Activated T-cell treated with anti-CD3 and anti-CD28 coated beads, Interleukin-2, amount 50 U/mL, for 72 hours (primary cell): ENCODE results near the gene NFIX. TPM values are rescaled to one million over a fixed set of nuclear protein-coding genes. Genes with fewer than 3 reads are reported as not detected.
"Not testable (repeated sequence)": the region's sequence is repeated elsewhere in the genome, so short reads cannot be mapped to it uniquely, and the experiment has no call there.

Experiments
- ATAC-seq, 2 donors: fragments of 150-1000 bp; cut with Tn5 transposase; replicated peaks in 1 of 2; 2 replicates each; pipeline ENCODE4 v1.10.0; 2021; ENCODE audit warnings: moderate library complexity in 2 of 2, mild to moderate bottlenecking in 1 of 2
- DNase-seq, 2 donors: peaks; one replicate each; pipeline ENCODE4 v3.0.0; 2021 to 2022; ENCODE audit warnings: mixed read lengths in 1 of 2
- H3K27ac Mint-ChIP-seq: one replicate; pipeline ENCODE4 v1.8.0; 2022; ENCODE audit warnings: mild to moderate bottlenecking, moderate library complexity, mixed read lengths
- H3K27me3 Mint-ChIP-seq: one replicate; pipeline ENCODE4 v1.8.0; 2022; ENCODE audit warnings: low read depth, mixed read lengths
- H3K36me3 Mint-ChIP-seq, 2 donors: one replicate each; pipeline ENCODE4 v1.8.0; 2022; ENCODE audit warnings: mixed read lengths in 2 of 2, mild to moderate bottlenecking in 1 of 2; ENCODE audit not compliant: insufficient read depth in 2 of 2
- H3K4me1 Mint-ChIP-seq: one replicate; pipeline ENCODE4 v1.8.0; 2022; ENCODE audit warnings: low read depth, mixed read lengths
- H3K4me3 Mint-ChIP-seq, 2 donors: one replicate each; pipeline ENCODE4 v1.8.0; 2022; ENCODE audit warnings: mild to moderate bottlenecking in 2 of 2, mixed read lengths in 2 of 2, moderate library complexity in 2 of 2
- H3K9me3 Mint-ChIP-seq, 2 donors: one replicate each; pipeline ENCODE4 v1.8.0; 2022; ENCODE audit warnings: mixed read lengths in 2 of 2
- total RNA-seq, 2 donors: library from RNA; stranded (reverse); gene quantifications; one replicate each; pipeline ENCODE4 v1.2.3, GENCODE V29; 2022

NFIX gene
- total RNA-seq, result 1 to 10 TPM; 2.2 to 2.8 TPM

GRCh38 chr19:12994701-12995595, at the start of gene NFIX:
Gene NFIX (plus strand): TSS chr19:12995475. CDS start chr19:12995838, 363 bp downstream.
- ATAC-seq (peak; percentile 71 to 72), DNase-seq (peak; percentile 69 to 73)
- Mint-ChIP-seq H3K4me3 (peak within 1 kb of the TSS; percentile 75 to 91), H3K27ac (peak within 1 kb of the TSS; percentile 5), H3K36me3 (peaks cover 0 to 4% of the 10 kb centered on the region in 2 donors), H3K9me3 (no peaks in the 10 kb centered on the region), H3K4me1 (peaks cover 7% of the 10 kb centered on the region), H3K27me3 (peaks cover 14% of the 10 kb centered on the region)

DNA sequence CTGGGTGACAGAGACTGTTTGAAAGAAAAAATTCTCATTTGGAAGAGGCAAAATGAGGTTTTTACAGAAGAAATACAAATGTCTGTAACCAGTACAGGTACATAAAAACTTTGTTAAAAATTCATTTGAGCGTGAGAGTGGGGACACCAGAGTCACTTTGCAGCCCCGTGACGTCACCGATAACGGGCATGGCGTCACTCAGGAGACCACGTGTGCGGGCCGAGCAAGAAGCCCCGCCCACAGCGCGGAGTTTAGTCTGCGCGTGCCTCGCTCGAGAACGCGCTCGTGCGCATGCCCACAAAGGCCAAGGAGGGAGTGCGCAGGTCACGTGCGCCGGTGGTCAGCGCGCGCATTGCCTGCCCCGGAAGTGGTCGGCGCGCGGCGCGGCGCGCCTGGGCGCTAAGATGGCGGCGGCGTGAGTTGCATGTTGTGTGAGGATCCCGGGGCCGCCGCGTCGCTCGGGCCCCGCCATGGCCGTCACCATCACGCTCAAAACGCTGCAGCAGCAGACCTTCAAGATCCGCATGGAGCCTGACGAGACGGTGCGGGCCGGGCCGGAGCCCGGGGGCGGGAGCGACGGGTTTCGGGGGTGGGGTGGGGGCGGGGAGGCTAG, 49.7 kb upstream of the NFIX start, which contains the start of gene RAD23A:
RAD23A (plus strand) TSS at position 384 of the 613 bp plus-strand sequence; CDS start at position 471, 87 bp downstream.
- Mint-ChIP-seq H3K4me1 (peaks cover 68% of the 10 kb centered on the region), H3K9me3 (no peaks in the 10 kb centered on the region)
- peak; percentile 98 to 99 for DNase-seq

GRCh38 chr19:12946092-12946721, 49.1 kb upstream of the NFIX start:
- peak overlapping the region; percentile 94 to 95 for H3K4me3 Mint-ChIP-seq
- peak overlapping the region; percentile 95 for H3K27ac Mint-ChIP-seq
- no peaks in the 10 kb centered on the region for H3K9me3 Mint-ChIP-seq
- peaks cover 64% of the 10 kb centered on the region for H3K4me1 Mint-ChIP-seq
- H3K36me3 Mint-ChIP-seq, result peaks cover 20 to 52% of the 10 kb centered on the region in 2 donors
- no peaks in the 10 kb centered on the region for H3K27me3 Mint-ChIP-seq
- ATAC-seq (peak; percentile 47 to 56), DNase-seq (peak; percentile 61 to 63)

More for the DNA sequence above, 49.7 kb upstream of the NFIX start, which contains the start of gene RAD23A:
- Mint-ChIP-seq H3K27ac (peak within 1 kb of the TSS; percentile 99), H3K27me3 (no peaks in the 10 kb centered on the region), H3K4me3 (peak within 1 kb of the TSS; percentile 94 to 95), H3K36me3 (peaks cover 23 to 54% of the 10 kb centered on the region in 2 donors)
- peak; percentile 80 to 82 for ATAC-seq

- H3K27me3 Mint-ChIP-seq, result no peaks in the 10 kb centered on the region
- H3K4me1 Mint-ChIP-seq, result peaks cover 57% of the 10 kb centered on the region
- DNase-seq (no peak), ATAC-seq (no peak)
- H3K9me3 Mint-ChIP-seq, result no peaks in the 10 kb centered on the region
- H3K27ac Mint-ChIP-seq, result peak overlapping the region; percentile 95
- H3K36me3 Mint-ChIP-seq, result peaks cover 20 to 55% of the 10 kb centered on the region in 2 donors
- peak overlapping the region; percentile 94 to 95 for H3K4me3 Mint-ChIP-seq
Observed at GRCh38 chr19:12946731-12947496, 48.4 kb upstream of the NFIX start.

DNA sequence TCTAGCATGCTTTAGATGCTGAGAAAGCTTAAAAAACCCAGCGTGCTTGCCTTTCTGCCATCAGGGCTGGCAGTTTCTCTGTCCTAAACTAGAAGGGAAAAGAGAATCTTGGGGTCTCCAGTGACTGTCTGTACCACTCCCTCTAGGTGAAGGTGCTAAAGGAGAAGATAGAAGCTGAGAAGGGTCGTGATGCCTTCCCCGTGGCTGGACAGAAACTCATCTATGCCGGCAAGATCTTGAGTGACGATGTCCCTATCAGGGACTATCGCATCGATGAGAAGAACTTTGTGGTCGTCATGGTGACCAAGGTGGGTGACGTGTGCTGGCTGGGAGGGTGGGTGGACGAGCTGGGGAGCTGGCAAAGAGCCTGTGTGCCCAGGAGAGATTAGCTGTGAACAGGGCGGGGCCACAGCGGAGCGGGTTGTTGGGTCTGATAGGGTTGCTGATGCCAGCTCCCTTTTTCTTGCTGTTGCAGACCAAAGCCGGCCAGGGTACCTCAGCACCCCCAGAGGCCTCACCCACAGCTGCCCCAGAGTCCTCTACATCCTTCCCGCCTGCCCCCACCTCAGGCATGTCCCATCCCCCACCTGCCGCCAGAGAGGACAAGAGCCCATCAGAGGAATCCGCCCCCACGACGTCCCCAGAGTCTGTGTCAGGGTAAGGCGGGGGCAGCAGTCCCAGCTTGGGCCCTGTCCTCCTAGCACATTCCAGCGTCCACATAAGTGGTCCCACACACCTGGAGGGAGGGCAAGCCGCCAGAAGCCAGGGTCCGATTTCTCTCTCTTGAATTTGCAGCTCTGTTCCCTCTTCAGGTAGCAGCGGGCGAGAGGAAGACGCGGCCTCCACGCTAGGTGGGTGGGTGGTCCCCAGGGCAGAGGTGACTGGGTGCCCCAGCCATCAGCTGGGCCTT, 47.3 kb upstream of the NFIX start:
- Mint-ChIP-seq H3K9me3 (no peaks in the 10 kb centered on the region), H3K4me1 (peaks cover 54% of the 10 kb centered on the region), H3K27ac (peak overlapping the region; percentile 38), H3K4me3 (peak overlapping the region in 1 of 2 donors; percentile 47), H3K27me3 (no peaks in the 10 kb centered on the region), H3K36me3 (peaks cover 18 to 47% of the 10 kb centered on the region in 2 donors)
- ATAC-seq, result no peak
- DNase-seq, result no peak

GRCh38 chr19:12948612-12949362, 46.5 kb upstream of the NFIX start:
- Mint-ChIP-seq H3K27ac (peak overlapping the region; percentile 38), H3K27me3 (no peaks in the 10 kb centered on the region)
- ATAC-seq, result no peak

GRCh38 chr19:12949363-12950283, 45.7 kb upstream of the NFIX start:
- no peaks in the 10 kb centered on the region for H3K9me3 Mint-ChIP-seq
- peak overlapping the region; percentile 77 for H3K27ac Mint-ChIP-seq
- ATAC-seq (no peak), DNase-seq (no peak)
- H3K36me3 Mint-ChIP-seq, result peaks cover 12 to 47% of the 10 kb centered on the region in 2 donors
- H3K4me3 Mint-ChIP-seq, result no peak overlapping the region
- H3K4me1 Mint-ChIP-seq, result peaks cover 54% of the 10 kb centered on the region
- H3K27me3 Mint-ChIP-seq, result no peaks in the 10 kb centered on the region

More at GRCh38 chr19:12948612-12949362, 46.5 kb upstream of the NFIX start:
- Mint-ChIP-seq H3K9me3 (no peaks in the 10 kb centered on the region), H3K36me3 (peaks cover 14 to 45% of the 10 kb centered on the region in 2 donors), H3K4me3 (no peak overlapping the region), H3K4me1 (peaks cover 54% of the 10 kb centered on the region)
- DNase-seq, result no peak

DNA sequence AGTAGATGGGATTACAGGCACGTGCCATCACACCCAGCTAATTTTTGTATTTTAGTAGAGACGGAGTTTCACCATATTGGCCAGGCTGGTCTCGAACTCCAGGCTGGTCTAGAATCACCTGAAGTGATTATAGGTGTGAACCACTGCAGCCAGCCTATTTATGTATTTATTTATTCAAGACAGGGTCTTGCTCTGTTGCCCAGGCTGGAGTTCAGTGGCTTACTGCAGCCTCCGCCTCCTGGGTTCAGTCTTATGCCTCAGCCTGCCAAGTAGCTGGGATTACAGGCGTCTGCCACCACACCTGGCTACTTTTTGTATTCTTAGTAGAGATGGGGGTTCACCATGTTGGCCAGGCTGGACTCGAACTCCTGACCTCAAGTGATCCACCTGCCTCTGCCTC, 43.2 kb upstream of the NFIX start:
- peaks cover 8 to 33% of the 10 kb centered on the region in 2 donors for H3K36me3 Mint-ChIP-seq
- H3K27me3 Mint-ChIP-seq, H3K4me3 Mint-ChIP-seq, DNase-seq, ATAC-seq, H3K9me3 Mint-ChIP-seq: not testable (repeated sequence)
- peaks cover 55% of the 10 kb centered on the region for H3K4me1 Mint-ChIP-seq
- peak overlapping the region; percentile 31 for H3K27ac Mint-ChIP-seq

DNA sequence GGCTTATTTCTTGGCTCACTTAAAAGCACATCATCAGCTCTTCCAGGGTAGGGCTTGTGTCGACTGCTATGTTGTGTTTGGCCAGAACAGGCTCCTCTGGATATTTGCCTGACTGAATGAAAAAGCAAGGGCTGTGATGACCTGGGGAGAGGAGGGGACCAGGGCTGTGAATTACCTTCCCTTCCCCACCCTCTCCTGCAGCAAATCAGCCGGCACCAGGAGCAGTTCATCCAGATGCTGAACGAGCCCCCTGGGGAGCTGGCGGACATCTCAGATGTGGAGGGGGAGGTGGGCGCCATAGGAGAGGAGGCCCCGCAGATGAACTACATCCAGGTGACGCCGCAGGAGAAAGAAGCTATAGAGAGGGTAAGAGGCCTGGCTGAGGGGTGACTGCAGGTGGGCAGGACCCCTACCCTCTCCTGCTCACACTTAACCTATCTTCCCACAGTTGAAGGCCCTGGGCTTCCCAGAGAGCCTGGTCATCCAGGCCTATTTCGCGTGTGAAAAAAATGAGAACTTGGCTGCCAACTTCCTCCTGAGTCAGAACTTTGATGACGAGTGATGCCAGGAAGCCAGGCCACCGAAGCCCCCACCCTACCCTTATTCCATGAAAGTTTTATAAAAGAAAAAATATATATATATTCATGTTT, 42.7 kb upstream of the NFIX start:
- ATAC-seq (no peak), DNase-seq (no peak)
- Mint-ChIP-seq H3K27me3 (no peaks in the 10 kb centered on the region), H3K4me3 (no peak overlapping the region), H3K36me3 (peaks cover 8 to 32% of the 10 kb centered on the region in 2 donors), H3K27ac (peak overlapping the region; percentile 35), H3K9me3 (no peaks in the 10 kb centered on the region), H3K4me1 (peaks cover 53% of the 10 kb centered on the region)
